ENCODE results near the gene HEXD.

The HEXD gene

GRCh38 chr17:82416264-82416663 lies 1.9 kb upstream of the HEXD start (continued):
- TF ChIP-seq GLIS1 (tag by site-specific recombination; IDR thresholded peaks at IDR 0.05) (no peak), ZSCAN23 (tag by site-specific recombination; IDR thresholded peaks at IDR 0.05) (no peak), HOXD13 (CRISPR knock-in tag; IDR thresholded peaks at IDR 0.05; ENCODE audit: borderline replicate concordance) (no peak)

- Histone ChIP-seq H3K4me3 (ENCODE audit: low read depth, low read length) (no peak overlapping the region), H3K36me3 (ENCODE audit: control insufficient read depth in 2 of 2, insufficient read depth in 1 of 2, low read length in 2 of 2) (peaks cover 13 to 31% of the 10 kb centered on the region in 2 experiments), H3K4me1 (ENCODE audit: control insufficient read depth, insufficient read depth, low read length) (peaks cover 12% of the 10 kb centered on the region), H3K27ac (ENCODE audit: extremely low read depth, low read depth, low read length) (no peak overlapping the region), H3K9me3 (ENCODE audit: control insufficient read depth, insufficient read depth, low read depth, low read length) (no peaks in the 10 kb centered on the region)
- no peak for TF ChIP-seq REPIN1 (tag by site-specific recombination; IDR thresholded peaks at IDR 0.05; ENCODE audit: low read depth)
- TF ChIP-seq ZNF571 (tag by site-specific recombination; IDR thresholded peaks at IDR 0.05) = no peak
- TF ChIP-seq ZNF10 (tag by site-specific recombination; IDR thresholded peaks at IDR 0.05) = no peak
- TF ChIP-seq ZNF658 (tag by site-specific recombination; IDR thresholded peaks at IDR 0.05) = no peak
- no peak for TF ChIP-seq ZNF600 (tag by site-specific recombination; IDR thresholded peaks at IDR 0.05)
- TF ChIP-seq ZNF624 (tag by site-specific recombination; IDR thresholded peaks at IDR 0.05) = no peak
- TF ChIP-seq SCRT1 (tag by site-specific recombination; IDR thresholded peaks at IDR 0.05; ENCODE audit: borderline replicate concordance) = no peak
- TF ChIP-seq ZFHX2 (tag by site-specific recombination; conservative IDR thresholded peaks at IDR 0.05) = no peak
- TF ChIP-seq ZNF280D (tag by site-specific recombination; IDR thresholded peaks at IDR 0.05) = no peak
- no peak for TF ChIP-seq ZNF529 (tag by site-specific recombination; IDR thresholded peaks at IDR 0.05; ENCODE audit: insufficient replicate concordance)
- no peak for TF ChIP-seq ZNF510 (tag by site-specific recombination; IDR thresholded peaks at IDR 0.05; ENCODE audit: insufficient replicate concordance)
- no peak for TF ChIP-seq INSM2 (tag by site-specific recombination; IDR thresholded peaks at IDR 0.05)
- TF ChIP-seq ZNF274 (IDR thresholded peaks at IDR 0.05; ENCODE audit: low read length) = no peak
- TF ChIP-seq ZNF274 (tag by site-specific recombination; IDR thresholded peaks at IDR 0.05; ENCODE audit: borderline replicate concordance) = no peak
- no peak for TF ChIP-seq ZNF146 (tag by site-specific recombination; IDR thresholded peaks at IDR 0.05)
- no peak for TF ChIP-seq ZNF621 (tag by site-specific recombination; IDR thresholded peaks at IDR 0.05)
- TF ChIP-seq ZNF792 (tag by site-specific recombination; IDR thresholded peaks at IDR 0.05) = no peak
- ChIA-PET POLR2A (interaction anchor here (0.6 kb wide), 1 partner anchor 14 kb away, joined by 3 read pairs; no protein-coding TSS in a partner anchor), CTCF (interaction anchor here (0.6 to 2.0 kb wide), 9 partner anchors 9 to 181 kb away, joined by 3 to 9 read pairs (median 3); no protein-coding TSS in a partner anchor)
These were observed 1.4 kb upstream of the HEXD start for GRCh38 chr17:82416771-82417170.

- CTCF ChIA-PET = interaction anchor here (0.6 to 0.9 kb wide), 2 partner anchors 55 to 135 kb away, joined by 3 to 4 read pairs; no protein-coding TSS in a partner anchor
- peaks cover 6% of the 10 kb centered on the region for H3K4me1 ChIP-seq (ENCODE audit: control insufficient read depth, insufficient read depth, low read length)
- no peak overlapping the region for H3K4me3 ChIP-seq (ENCODE audit: low read depth, low read length)
- POLR2A ChIA-PET = no interaction called here
- no peaks in the 10 kb centered on the region for H3K9me3 ChIP-seq (ENCODE audit: control insufficient read depth, insufficient read depth, low read depth, low read length)
- H3K36me3 ChIP-seq (ENCODE audit: control insufficient read depth in 2 of 2, insufficient read depth in 1 of 2, low read length in 2 of 2) = peaks cover 5 to 20% of the 10 kb centered on the region in 2 experiments
- no peak for TF ChIP-seq BCL6B (tag by site-specific recombination; IDR thresholded peaks at IDR 0.05)
- no peak for TF ChIP-seq ZNF112 (tag by site-specific recombination; IDR thresholded peaks at IDR 0.05)
- no peak for TF ChIP-seq MEIS1 (CRISPR knock-in tag; IDR thresholded peaks at IDR 0.05; ENCODE audit: borderline replicate concordance)
- TF ChIP-seq ZNF175 (tag by site-specific recombination; IDR thresholded peaks at IDR 0.05) = no peak
- TF ChIP-seq HIC1 (tag by site-specific recombination; IDR thresholded peaks at IDR 0.05) = no peak
- no peak overlapping the region for H3K27ac ChIP-seq (ENCODE audit: extremely low read depth, low read depth, low read length)
These were observed 1.4 kb downstream of the HEXD start for GRCh38 chr17:82419540-82419939.
